Germinal center (tissue), 1 donor: ENCODE data around the gene HINFP.

Experiments
- DNase-seq: peaks from one replicate; pipeline ENCODE4 v3.0.0; 2012; ENCODE audit warnings: mixed read lengths, low spot score

Gene HINFP

GRCh38 chr11:119121008-119121810 is at the start of gene HINFP:
HINFP (plus strand) TSS chr11:119121580; CDS start chr11:119126945, 5,365 bp downstream.
- peak; percentile 99 for DNase-seq

DNA sequence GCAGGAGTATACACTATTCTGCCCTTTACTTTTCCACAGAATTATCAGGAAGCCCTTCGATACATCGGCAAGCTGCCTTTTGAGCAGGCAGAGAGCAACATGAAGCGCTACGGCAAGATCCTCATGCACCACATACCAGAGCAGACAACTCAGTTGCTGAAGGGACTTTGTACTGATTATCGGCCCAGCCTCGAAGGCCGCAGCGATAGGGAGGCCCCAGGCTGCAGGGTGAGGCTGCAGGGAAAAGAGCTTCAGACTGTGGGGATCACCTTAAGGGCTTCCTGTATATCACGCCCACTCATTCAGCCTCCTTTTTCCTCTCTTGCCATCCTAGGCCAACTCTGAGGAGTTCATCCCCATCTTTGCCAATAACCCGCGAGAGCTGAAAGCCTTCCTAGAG is 43.5 kb upstream of the HINFP start:
- no peak for DNase-seq

DNA sequence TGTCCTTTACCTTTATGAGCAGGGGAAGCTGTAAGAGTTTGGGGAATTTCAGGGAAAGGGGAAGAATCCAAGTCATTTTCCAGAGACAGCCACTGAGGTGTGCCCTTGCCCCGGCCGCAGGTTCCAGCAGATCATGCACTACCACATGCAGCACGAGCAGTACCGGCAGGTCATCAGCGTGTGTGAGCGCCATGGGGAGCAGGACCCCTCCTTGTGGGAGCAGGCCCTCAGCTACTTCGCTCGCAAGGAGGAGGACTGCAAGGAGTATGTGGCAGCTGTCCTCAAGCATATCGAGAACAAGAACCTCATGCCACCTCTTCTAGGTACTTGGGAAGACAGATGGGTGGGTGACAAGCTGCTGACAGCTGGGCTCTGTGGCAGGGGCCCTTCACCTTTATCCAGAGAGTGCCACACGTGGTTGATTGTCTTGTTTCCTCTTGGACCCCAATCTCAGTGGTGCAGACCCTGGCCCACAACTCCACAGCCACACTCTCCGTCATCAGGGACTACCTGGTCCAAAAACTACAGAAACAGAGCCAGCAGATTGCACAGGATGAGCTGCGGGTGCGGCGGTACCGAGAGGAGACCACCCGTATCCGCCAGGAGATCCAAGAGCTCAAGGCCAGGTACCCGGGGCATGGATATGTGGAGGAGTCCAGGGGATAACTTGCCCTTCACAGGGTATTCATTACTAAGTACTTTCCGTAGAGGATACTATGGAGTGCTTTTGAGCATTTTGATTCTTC is 42.5 kb upstream of the HINFP start:
- DNase-seq: no peak

DNA sequence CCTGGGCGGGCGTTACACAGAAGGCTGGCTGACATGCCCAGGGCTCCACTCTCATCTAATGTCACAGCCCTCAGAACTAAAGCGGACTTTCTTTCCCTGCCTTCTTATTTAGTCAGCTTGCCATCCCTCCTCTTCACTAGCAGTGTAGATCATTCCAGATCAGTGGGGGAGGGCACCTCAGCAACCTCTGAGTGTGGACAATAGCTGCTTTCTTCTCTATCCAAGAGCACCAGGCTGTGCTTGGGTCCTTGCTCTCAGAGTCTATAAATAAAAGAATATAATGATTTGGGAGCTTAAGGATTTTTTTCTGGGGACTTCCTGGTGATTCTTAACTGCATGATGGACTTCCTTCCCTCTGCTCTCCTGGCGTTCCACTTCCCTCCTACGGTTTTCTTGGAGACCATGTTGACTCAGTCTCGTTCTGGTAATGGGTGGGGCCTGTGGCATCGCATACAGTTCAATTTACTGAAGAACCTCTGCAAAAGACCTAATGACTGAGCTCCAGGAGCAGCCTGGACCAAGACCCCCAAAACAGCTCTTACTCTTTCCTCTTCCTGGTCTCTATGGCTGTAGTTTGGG is 39.6 kb upstream of the HINFP start:
- DNase-seq: no peak

DNA sequence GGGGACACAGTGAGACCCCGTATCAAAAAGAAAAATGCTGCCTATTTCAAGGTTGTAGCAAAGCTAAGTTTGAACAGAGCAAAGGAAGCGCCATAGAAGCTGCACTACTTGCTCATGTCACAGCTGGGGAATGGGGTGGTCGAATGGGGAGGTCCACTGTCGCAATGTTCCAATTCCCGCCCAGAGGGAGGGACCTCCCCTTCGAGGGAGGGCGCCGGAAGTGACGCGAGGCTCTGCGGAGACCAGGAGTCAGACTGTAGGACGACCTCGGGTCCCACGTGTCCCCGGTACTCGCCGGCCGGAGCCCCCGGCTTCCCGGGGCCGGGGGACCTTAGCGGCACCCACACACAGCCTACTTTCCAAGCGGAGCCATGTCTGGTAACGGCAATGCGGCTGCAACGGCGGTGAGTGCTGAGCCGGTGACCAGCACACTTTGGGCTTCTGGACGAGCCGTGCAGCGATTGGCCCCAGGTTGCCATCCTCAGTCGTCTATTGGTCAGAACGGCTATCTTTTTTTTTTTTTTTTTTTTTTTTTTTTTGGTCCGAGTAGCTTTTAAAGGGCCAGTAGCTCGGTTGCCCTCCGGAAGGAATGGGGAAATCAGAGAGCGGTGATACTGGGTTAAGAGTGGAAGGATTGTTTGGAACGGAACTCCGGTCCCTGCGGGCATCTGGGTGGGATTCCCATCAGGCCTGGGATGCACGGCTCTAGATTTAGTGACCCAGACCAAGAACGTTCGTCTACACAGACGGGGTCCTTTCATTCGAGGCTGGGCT is 36.5 kb upstream of the HINFP start, which contains the start of gene HMBS:
TSS of gene HMBS (plus strand) at position 219 of the 774 bp plus-strand sequence. CDS start at position 372, 153 bp downstream.
- peak; percentile 87 for DNase-seq

DNA sequence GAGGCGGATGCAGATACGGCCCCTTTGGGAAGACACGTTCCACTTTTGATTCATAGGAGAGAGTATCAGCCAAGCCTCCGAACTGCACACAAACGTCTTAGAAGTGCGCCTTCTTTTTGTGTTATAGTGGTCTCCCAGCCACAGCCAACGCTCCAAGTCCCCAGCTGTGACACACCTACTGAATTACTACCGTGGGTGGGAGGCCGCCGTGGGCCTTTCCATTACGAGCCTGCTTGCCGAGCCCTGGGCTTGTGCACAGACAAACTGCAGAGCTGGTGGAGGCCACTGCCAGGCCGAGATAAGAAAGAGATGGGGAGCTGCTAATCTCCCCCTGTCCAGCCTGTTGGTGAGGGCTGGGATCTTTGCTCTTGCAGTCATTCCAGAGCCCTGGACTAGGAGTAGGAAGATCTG is 35.9 kb upstream of the HINFP start:
- DNase-seq: no peak

DNA sequence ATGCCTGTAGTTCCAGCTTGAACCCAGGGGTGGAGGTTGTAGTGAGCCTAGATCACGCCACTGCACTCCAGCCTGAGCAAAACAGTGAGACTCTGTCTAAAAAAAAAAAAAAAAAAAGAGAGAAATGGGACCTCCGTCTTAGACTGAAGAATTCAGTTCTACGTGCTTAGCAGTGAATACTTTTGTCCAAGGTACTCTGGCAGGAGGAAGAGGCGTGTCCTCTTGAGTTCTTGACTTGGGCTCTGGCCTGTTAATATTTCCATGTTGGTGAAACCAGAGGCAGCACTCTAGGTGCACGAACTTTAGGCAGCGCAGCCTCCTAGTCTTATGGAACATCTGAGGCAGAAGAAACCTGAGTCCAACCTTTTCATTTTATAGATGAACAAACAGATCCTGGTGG is 34.3 kb upstream of the HINFP start:
- no peak for DNase-seq

GRCh38 chr11:119087747-119088241 is 33.6 kb upstream of the HINFP start:
- no peak for DNase-seq

DNA sequence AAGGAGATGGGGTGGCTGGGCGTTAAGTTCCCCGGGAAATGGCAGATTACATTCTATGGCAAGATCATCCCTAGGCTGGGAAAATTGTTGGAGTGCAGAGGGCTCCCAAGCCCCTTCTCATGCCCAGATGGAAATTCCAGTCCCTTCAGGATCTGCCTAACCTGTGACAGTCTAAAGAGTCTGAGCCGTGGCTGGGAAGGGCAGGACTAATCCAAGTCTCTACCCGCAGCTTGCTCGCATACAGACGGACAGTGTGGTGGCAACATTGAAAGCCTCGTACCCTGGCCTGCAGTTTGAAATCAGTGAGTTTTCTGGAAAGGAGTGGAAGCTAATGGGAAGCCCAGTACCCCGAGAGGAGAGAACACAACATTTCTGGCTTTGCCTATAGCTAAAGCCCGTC is 33.0 kb upstream of the HINFP start:
- DNase-seq: no peak

DNA sequence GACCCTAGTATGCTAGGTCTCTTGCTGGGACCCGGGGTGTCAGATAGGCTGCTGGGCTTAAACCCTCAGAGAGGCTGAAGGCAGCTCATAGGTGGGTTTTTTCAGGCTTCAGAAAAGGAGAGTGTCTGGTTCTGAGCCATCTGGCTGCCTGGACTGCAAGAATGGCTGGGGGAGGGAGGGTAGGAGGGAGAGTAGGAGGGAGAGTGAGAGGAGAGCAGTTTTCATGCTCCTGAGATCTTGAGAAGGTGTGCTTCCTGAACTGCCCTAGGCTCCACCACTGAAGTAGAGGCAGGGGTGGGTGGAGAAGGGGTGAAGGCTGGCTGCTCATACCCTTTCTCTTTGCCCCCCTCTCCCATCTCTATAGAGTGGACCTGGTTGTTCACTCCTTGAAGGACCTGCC is 32.1 kb upstream of the HINFP start:
- DNase-seq: no peak

GRCh38 chr11:119091178-119091577 is 30.2 kb upstream of the HINFP start:
- no peak for DNase-seq

DNA sequence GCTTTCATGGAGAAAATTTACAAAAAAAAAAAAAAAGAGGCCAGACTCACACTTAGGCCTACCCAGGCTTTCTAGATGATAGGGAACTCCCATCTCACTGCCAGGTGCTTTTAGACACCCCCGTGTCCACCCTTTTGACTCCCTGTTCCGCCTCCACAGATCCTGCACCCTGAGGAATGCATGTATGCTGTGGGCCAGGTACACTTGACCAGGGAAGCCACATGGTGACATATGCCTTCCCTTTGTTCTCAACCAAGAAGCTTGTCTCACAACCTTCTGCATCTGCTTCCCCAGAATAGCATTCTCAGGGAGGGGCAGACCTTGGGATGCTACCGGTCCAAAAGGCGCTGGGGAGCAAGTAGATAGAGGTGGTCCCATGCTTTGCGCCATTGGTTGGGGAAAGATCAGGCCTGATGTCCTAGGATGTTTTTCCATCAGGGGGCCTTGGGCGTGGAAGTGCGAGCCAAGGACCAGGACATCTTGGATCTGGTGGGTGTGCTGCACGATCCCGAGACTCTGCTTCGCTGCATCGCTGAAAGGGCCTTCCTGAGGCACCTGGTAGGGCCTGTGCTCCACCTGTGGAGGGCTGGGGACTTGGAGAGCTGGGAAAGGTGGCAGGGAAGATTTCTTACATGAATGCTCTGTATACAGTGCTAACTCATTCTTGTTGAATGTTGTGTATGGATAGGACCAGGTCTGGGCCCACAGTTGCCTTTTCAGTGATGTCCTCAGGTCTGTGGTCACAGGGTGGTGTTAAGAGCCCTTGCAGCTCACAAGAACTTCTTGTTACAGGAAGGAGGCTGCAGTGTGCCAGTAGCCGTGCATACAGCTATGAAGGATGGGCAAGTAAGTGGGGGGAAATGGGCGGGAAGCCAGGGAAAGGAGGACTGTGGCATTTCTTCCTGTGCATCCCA is 29.2 kb upstream of the HINFP start:
- no peak for DNase-seq

GRCh38 chr11:119092880-119093842 is 28.2 kb upstream of the HINFP start:
- no peak for DNase-seq

DNA sequence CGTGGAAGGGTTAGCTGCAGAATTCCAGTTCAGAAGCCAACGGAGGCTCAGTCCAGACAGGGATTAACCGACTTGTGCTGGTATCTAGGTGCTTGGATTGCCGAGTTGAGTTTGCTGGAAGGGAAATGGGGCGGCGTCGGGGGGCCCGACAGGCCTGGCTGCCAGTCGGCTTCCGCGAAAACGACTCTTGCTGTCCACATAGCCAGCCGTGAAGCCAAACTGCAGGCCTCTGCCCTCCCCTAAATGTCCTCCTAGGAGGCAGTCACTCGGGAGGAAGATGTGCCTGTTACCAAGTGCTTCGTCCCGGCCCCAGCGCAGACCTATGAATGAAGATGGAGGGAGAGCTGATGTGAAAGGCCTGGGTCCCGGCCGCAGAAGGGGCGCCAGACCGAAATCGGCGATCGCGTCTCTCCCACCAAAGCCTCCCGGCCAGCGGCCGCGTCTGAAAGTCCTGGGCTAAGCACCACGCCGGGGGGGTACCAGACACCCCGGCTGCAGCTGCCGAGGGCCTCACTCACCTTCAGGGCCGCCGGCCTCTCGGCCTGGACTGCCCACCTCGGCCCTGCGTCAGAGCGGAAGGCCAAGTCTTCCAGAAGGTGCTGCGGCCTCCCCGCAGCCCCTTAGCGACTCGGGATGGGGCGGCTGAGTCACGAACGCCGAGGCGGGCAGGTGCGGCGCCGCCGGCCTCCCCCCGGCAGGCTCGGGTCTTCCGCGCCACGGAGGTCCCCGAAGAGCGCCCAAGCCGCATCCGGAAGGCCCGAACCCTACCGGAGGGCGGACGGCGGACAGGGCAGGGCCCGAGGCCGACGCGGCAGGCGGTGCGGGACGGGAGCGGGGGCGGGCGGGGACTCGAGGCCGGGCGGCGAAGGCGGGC is 27.2 kb upstream of the HINFP start:
- DNase-seq: peak; percentile 33

DNA sequence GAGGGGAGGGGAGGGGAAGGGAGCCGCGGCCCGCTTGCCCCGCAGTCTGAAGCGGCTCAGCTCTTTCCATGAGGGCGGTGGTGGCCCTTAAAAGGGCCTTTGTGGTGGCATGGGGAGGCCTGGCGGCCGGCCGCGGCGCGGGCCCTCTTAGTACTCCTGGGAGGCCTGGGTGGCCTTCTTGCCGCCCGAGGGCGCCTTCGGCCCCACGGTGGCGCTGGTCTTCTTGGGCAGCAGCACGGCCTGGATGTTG is 26.6 kb upstream of the HINFP start:
- DNase-seq: no peak

DNA sequence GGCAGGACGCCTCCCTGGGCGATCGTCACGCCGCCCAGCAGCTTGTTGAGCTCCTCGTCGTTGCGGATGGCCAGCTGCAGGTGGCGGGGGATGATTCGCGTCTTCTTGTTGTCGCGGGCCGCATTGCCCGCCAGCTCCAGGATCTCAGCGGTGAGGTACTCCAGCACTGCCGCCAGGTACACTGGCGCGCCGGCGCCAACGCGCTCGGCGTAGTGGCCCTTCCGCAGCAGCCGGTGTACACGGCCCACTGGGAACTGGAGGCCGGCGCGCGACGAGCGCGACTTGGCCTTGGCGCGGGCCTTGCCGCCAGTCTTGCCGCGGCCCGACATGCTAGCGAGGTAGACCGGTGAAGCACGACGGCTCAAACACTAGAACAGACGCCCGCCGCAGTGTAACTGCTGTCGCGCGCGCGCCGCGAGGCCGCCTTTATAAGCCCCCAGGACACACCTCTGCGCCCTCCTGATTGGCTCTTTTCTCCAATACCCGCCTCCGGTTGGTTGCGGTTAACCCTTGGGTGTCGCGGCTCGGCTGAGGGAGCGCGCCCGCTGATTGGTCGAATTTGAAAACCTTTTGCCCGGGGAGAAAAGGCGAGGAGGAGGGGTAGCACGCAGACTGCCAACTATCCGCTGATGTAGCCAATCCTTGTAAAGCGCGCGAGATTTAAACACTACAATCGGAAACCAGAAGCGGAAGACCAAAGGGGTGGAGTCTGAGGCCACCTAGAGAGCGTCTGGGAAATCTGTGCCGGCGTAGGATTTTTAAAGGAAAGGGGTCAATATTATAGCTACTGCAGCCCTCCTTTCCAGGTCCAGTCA is 26.1 kb upstream of the HINFP start:
- DNase-seq: peak; percentile 100

- no peak for DNase-seq
Observed at GRCh38 chr11:119099711-119100110, 21.7 kb upstream of the HINFP start.
